HG02852 (cell line): ENCODE data around the gene DPP6.

Experiments
- ATAC-seq: cut with Tn5 transposase; IDR thresholded peaks from one replicate; pipeline ENCODE4 v1.9.1; 2021; ENCODE audit warnings: mild to moderate bottlenecking, moderate library complexity; ENCODE audit not compliant: unreplicated experiment

The DPP6 gene

GRCh38 chr7:154390961-154391360 lies 338.8 kb downstream of the DPP6 start:
- ATAC-seq: no peak

GRCh38 chr7:154394804-154395203 lies 342.6 kb downstream of the DPP6 start:
- ATAC-seq: no peak

DNA sequence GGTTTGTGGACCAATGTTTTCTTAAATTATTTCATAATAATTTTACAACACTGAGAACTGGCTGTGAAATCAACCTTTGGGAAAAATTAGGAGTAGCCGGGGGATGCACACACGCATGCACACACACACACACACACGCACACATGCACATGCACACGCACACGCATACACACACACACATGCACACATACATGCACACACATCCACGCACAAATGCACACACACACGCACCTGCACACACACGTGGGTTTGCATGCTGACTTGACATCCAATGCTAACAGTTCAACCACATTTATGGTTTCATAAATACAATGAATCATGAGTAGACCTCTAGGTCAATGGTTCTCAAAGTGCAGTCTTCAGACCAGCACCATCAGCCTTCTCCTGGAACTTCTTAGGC lies 354.1 kb downstream of the DPP6 start:
- ATAC-seq: no peak

GRCh38 chr7:154409703-154410311 lies 357.6 kb downstream of the DPP6 start:
- no peak for ATAC-seq

- no peak for ATAC-seq
Observed at GRCh38 chr7:154412105-154412504, 359.9 kb downstream of the DPP6 start.

GRCh38 chr7:154415709-154416399 lies 363.7 kb downstream of the DPP6 start:
- ATAC-seq: no peak

DNA sequence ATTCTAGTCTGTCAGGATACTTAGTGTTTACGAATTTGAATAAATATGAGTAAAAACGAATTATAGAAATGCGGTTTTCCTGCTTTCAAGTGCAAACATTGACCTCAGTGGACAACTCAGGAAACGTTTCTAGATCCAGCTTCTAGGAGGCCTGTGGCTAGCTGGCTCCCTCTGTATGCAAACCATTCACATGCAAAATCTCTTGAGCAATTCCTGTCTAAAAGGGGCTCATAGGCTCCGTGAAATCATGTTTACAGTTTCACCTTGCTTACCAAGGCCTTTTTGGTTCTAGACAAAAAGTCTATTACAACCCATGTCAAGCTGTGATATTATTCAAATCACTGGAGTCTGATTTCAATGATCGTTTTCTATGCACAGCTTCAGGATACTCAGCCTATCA lies 364.5 kb downstream of the DPP6 start:
- ATAC-seq: no peak

DNA sequence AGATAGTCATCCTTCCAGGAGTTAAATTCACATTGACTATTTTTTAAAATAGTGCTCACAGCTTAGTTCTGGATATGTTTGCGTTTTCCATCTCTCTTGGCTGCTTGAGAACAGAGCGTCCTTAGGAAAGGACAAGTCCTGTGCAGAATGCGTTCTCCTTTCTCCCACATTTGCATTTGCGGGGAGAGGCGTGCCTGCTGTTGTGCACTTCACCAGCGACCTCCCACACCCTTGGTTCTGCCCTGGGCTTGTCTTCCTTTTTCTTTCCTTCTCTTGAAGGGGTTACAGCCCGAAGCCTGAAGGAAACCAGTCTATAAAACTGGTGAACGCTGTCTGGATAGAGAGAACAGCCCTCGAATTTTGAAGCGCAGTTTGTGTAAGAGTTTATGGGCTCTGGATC lies 367.1 kb downstream of the DPP6 start:
- no peak for ATAC-seq

DNA sequence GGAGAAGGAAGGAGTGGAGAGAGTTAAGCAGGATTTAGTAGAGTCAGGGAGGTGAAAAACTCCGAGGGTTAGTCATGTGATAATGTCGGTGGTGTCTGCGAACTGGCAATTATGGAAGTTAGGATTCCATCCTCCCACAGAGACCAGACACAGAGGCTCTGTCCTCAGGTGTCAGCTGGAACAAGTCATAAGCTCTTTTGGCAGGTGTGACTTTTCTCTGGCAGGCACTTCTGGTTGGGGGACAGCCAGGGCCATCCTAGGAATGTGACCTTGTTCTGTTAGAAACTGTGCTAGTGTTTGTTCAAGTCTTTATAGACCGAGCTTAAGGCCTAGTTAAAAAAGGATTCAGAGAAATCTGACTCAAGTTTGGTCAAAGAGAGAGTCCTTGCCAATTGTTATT lies 371.0 kb downstream of the DPP6 start:
- ATAC-seq: no peak

DNA sequence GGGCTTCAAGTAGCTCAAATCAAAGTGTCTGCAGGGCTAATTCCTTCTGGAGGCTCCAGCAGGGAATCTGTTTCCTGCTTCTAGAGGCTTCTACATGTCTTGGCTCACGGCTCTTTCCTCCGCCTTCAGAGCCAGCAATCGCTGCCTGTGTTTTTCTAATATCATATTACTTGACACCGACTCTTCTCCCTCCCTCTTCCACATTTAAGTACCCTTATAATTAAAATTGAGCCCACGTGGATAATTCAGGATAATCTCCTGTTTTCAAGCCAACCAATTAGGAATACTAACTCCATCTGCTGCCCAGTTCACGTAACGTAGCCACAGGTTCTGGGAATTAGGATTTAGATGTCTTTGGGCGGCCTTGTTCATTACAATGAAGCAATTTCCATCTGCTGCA lies 372.2 kb downstream of the DPP6 start:
- ATAC-seq: no peak

GRCh38 chr7:154425271-154425670 lies 373.1 kb downstream of the DPP6 start:
- ATAC-seq: no peak

GRCh38 chr7:154426778-154427177 lies 374.6 kb downstream of the DPP6 start:
- ATAC-seq: no peak

DNA sequence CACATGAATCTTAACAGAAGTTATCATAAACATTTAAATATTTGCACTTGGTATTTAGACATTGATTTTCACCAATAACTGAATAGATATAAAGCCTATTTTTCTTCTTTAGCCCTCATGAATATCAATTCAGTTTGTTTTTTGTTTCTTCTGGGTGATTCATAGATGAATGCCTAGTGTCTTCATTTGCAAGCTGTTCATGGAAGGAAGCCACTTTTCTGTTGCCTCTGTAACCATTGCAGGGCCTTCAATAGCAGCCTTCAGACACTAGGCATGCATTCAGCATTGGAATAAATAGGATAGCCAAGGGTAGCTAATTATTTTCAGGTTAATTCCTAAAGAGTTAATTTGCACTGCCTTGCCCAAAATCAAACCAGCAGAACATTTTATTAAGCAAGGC lies 375.3 kb downstream of the DPP6 start:
- no peak for ATAC-seq

DNA sequence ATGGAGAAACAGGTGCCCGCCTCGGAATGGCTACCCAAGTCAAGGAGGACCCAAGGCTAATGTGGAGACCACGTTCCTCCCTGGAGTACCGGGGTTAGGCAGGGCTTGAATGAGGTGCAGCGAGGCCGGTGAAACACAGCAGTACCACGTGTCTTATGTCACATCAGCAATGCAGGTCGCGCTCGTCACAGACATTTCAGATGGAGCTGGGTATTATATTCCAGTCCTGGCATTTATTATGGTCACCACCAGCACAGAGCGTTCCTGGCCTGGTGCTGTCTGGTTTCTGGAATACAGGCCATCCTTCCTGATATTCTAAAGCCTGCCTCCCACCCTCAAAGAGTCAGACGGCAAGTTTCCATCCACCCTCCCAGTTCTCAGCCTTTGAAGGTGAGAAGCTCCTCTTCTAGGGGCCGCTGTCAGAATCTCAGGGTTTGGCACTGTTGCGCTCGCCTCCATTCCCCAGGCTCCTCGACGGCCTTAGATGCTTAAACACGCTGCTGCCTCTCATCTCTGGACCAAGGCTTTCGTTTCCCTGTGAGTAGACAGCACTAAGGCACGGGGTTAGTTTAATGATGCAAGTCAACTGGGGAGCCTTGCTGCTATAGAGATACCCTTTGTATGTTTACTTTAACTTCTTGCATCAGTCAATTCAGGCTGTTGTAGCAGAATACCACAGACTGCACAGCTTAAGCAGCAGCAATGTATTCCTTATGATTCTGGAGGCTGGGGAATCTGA lies 377.6 kb downstream of the DPP6 start:
- no peak for ATAC-seq

DNA sequence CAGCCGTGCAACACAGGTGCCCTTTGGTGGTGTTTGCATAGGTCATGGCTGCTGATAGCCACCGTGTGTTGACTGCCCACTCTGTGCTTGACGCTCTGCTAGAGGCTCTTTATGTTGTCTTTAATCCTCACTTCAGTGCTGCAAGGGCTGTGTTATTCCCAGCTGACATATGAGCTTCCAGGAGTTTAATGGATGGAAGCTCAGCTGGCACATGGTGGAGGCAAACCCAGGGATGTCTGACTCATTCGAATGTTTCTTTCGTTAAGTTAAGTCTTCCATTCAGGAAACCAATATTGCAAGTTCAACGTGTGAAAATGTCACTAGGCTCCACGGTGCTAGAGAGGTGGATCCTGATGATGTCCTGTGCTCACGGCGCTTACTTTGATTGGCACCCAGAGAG lies 378.4 kb downstream of the DPP6 start:
- no peak for ATAC-seq

GRCh38 chr7:154431045-154431444 lies 378.8 kb downstream of the DPP6 start:
- no peak for ATAC-seq

- no peak for ATAC-seq
Observed at GRCh38 chr7:154433632-154434598, 381.7 kb downstream of the DPP6 start.

GRCh38 chr7:154436560-154436959 lies 384.4 kb downstream of the DPP6 start:
- ATAC-seq: no peak

GRCh38 chr7:154437234-154437633 lies 385.0 kb downstream of the DPP6 start:
- ATAC-seq: no peak

- no peak for ATAC-seq
Observed at GRCh38 chr7:154438571-154439367, 386.6 kb downstream of the DPP6 start.
